ENCODE measurements around the gene ELOA. TPM values are rescaled to one million over a fixed set of nuclear protein-coding genes. Genes with fewer than 3 reads are reported as not detected.
A peak's percentile ranks its signal among the peaks of the same experiment; 100 is the strongest.
"Not testable (repeated sequence)": the region's sequence is repeated elsewhere in the genome, so short reads cannot be mapped to it uniquely, and the experiment has no call there.

ELOA gene
- total RNA-seq, 1 donor from 2014 or later = 41.7 TPM

DNA sequence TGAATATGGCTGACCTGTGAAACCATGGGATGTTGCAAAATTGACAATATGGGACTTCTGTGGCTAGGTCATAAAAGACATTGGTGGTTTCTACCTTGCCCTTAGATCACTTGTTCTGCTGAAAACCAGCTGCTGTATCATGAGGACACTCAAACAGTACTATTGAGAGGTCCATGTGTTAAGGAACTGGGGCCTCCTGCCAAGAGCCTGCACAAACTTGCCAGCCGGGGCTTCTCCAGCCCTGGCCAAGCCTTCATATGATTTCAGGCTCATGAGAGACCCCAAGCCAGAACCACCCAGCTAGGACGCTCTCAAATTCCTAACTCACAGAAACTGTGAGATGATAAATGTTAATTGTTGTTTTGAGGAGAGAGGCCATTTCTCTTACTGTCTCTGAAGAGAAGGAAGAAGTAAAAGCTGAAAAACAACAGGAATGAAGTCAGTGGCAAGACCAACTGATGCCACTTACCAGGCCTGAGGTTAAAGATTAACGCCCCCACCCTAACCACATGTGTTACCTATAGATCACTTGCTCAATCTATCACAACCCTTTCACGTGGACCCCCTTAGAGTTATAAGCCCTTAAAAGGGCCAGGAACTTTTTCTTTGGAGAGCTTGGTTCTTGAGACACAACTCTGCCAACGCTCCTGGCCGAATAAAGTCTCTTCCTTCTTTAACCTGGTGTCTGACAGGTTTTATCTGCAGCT is 31.1 kb downstream of the ELOA start:
- Mint-ChIP-seq H3K36me3 (ENCODE audit: low read depth) (no peaks in the 10 kb centered on the region), H3K4me3 (ENCODE audit: unreplicated experiment) (no peak overlapping the region), H3K27me3 (ENCODE audit: low read depth) (no peaks in the 10 kb centered on the region), H3K4me1 (ENCODE audit: low read depth) (peaks cover 20% of the 10 kb centered on the region), H3K27ac (ENCODE audit: unreplicated experiment) (no peak overlapping the region), H3K9me3 (ENCODE audit: low read depth) (no peaks in the 10 kb centered on the region)
- no peak for DNase-seq (ENCODE audit: low spot score)
- TF ChIP-seq CTCF (IDR thresholded peaks at IDR 0.05) = no peak

DNA sequence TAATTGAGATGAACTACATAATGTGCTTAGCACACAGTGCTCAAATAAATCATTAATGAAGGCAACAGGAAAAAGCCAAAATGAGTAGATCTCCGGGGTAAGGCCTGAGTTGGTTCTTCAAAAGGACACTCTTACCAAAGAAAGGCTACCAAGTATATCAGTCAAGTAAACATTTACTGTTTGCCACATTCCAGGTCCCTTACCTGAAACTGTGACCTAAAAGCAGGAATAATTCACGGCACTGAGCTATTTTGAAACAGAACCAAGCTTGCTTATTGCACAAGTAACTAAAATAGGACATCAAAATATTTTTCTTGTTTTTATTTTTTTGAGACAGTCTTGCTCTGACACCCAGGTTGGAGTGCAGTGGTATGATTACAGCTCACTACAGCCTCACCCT is 32.9 kb downstream of the ELOA start:
- no peak for TF ChIP-seq CTCF (IDR thresholded peaks at IDR 0.05)
- no peaks in the 10 kb centered on the region for H3K9me3 Mint-ChIP-seq (ENCODE audit: low read depth)
- H3K4me1 Mint-ChIP-seq (ENCODE audit: low read depth) = peaks cover 30% of the 10 kb centered on the region
- H3K4me3 Mint-ChIP-seq (ENCODE audit: unreplicated experiment) = no peak overlapping the region
- no peak for DNase-seq (ENCODE audit: low spot score)
- no peak overlapping the region for H3K27ac Mint-ChIP-seq (ENCODE audit: unreplicated experiment)
- H3K36me3 Mint-ChIP-seq (ENCODE audit: low read depth) = no peaks in the 10 kb centered on the region
- no peaks in the 10 kb centered on the region for H3K27me3 Mint-ChIP-seq (ENCODE audit: low read depth)

GRCh38 chr1:23777979-23778814 is 34.9 kb downstream of the ELOA start, which contains the start of gene PITHD1:
Gene PITHD1 (plus strand): TSS chr1:23778418. CDS start chr1:23778516, 98 bp downstream.
- H3K27ac Mint-ChIP-seq (ENCODE audit: unreplicated experiment) = peak within 1 kb of the TSS; percentile 99
- DNase-seq (ENCODE audit: low spot score) = no peak
- H3K9me3 Mint-ChIP-seq (ENCODE audit: low read depth) = no peaks in the 10 kb centered on the region
- peaks cover 26% of the 10 kb centered on the region for H3K4me1 Mint-ChIP-seq (ENCODE audit: low read depth)
- H3K27me3 Mint-ChIP-seq (ENCODE audit: low read depth) = no peaks in the 10 kb centered on the region
- peaks cover 3% of the 10 kb centered on the region for H3K36me3 Mint-ChIP-seq (ENCODE audit: low read depth)
- H3K4me3 Mint-ChIP-seq (ENCODE audit: unreplicated experiment) = peak within 1 kb of the TSS; percentile 87
- TF ChIP-seq CTCF (IDR thresholded peaks at IDR 0.05) = no peak

DNA sequence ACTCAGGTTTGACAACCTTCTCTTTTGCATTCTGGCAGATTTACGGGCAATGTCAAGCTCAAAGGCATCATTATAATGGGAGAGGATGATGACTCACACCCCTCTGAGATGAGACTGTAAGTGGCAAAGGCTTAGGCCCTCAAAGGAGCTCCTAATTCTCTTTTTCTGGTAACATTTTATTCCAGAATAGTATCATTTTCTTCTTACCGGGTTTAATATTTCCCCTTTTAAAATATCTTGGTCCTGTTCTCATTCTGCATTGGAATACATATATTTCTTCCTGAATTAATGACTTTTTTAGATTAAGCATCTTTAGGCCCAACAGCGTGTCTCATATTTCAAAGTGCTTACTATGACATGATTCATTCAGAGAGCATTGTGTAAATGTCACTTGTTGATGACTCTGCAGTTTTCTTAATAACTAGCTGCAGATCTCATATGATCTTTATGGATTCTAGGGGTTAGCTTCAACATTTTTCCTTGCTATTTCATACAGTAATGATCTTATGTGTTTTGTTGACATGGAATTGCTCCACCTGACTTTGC is 36.6 kb downstream of the ELOA start:
- no peak for TF ChIP-seq CTCF (IDR thresholded peaks at IDR 0.05)
- Mint-ChIP-seq H3K9me3 (ENCODE audit: low read depth) (no peaks in the 10 kb centered on the region), H3K4me3 (ENCODE audit: unreplicated experiment) (peak overlapping the region; percentile 87), H3K36me3 (ENCODE audit: low read depth) (peaks cover 5% of the 10 kb centered on the region), H3K27me3 (ENCODE audit: low read depth) (no peaks in the 10 kb centered on the region), H3K27ac (ENCODE audit: unreplicated experiment) (peak overlapping the region; percentile 46), H3K4me1 (ENCODE audit: low read depth) (peaks cover 26% of the 10 kb centered on the region)
- DNase-seq (ENCODE audit: low spot score) = no peak

GRCh38 chr1:23783141-23783540 is 39.9 kb downstream of the ELOA start:
- H3K9me3 Mint-ChIP-seq (ENCODE audit: low read depth); H3K4me3 Mint-ChIP-seq (ENCODE audit: unreplicated experiment); DNase-seq (ENCODE audit: low spot score); H3K27ac Mint-ChIP-seq (ENCODE audit: unreplicated experiment); H3K27me3 Mint-ChIP-seq (ENCODE audit: low read depth): not testable (repeated sequence)
- Mint-ChIP-seq H3K4me1 (ENCODE audit: low read depth) (peaks cover 18% of the 10 kb centered on the region), H3K36me3 (ENCODE audit: low read depth) (peaks cover 25% of the 10 kb centered on the region)
